C4-2B (cell line): Measurements from ENCODE around the gene PSORS1C2.
"Not testable (repeated sequence)": the region's sequence is repeated elsewhere in the genome, so short reads cannot be mapped to it uniquely, and the experiment has no call there.

Experiments
- ZFX ChIP-seq: fragments of 450-650 bp; IDR thresholded peaks from 2 replicates; pipeline ENCODE4 v1.6.1; 2017
- TF ChIP-seq, protein P1 (sequence below): fragments of 450-650 bp; conservative IDR thresholded peaks from 2 replicates; pipeline ENCODE4 v1.5.1; 2017; ENCODE audit warnings: mild to moderate bottlenecking

DNA sequence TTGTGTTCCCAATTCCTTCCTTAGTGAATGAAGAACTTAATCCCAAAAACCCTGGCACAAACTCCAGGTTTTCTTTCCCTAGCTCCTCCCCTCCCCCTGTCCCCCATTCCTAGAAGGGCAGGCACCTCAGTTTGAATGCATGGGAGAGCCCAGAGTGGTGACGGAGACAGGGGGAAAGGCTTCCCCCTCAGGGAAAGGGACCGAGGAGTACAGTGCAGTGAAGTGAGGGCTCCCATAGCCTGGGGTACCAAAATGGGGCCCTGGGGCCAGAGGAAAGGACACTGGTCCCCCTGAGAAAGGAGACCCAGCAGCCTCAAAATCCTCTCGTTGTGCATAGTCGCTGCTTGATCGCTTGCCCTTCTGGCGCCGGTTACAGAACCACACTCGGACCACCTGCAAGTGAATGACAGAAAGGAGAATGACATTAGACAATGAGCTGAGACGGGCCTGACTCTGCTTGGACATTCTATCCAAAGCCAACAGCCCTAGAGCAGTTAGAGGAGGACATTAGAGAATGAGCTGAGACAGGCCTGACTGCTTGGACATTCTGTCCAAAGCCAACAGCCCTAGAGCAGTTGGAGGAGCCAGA is 25.7 kb upstream of the PSORS1C2 start:
- TF ChIP-seq, protein P1, sequence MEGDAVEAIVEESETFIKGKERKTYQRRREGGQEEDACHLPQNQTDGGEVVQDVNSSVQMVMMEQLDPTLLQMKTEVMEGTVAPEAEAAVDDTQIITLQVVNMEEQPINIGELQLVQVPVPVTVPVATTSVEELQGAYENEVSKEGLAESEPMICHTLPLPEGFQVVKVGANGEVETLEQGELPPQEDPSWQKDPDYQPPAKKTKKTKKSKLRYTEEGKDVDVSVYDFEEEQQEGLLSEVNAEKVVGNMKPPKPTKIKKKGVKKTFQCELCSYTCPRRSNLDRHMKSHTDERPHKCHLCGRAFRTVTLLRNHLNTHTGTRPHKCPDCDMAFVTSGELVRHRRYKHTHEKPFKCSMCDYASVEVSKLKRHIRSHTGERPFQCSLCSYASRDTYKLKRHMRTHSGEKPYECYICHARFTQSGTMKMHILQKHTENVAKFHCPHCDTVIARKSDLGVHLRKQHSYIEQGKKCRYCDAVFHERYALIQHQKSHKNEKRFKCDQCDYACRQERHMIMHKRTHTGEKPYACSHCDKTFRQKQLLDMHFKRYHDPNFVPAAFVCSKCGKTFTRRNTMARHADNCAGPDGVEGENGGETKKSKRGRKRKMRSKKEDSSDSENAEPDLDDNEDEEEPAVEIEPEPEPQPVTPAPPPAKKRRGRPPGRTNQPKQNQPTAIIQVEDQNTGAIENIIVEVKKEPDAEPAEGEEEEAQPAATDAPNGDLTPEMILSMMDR, result not testable (repeated sequence)
- TF ChIP-seq ZFX, result not testable (repeated sequence)
